Thyroid gland (tissue), 4 donors: ENCODE data around the gene KDF1.

Experiments used
- CTCF ChIP-seq, 6 experiments: fragments of 200-600 bp in 3 of 6; fragments of 450-650 bp in 3 of 6; sonication (generic) in 3 of 6; IDR thresholded peaks; one replicate each; pipeline ENCODE4 v1.5.1; 2016 to 2019; ENCODE audit warnings: antibody characterized with exemption in 6 of 6, mild to moderate bottlenecking in 2 of 6, inconsistent platforms in 1 of 6, moderate library complexity in 1 of 6
- POLR2A ChIP-seq, 2 donors: fragments of 450-650 bp; IDR thresholded peaks; one replicate each; pipeline ENCODE4 v1.6.1; 2017; ENCODE audit warnings: antibody characterized with exemption in 2 of 2, mild to moderate bottlenecking in 2 of 2, moderate library complexity in 1 of 2

DNA sequence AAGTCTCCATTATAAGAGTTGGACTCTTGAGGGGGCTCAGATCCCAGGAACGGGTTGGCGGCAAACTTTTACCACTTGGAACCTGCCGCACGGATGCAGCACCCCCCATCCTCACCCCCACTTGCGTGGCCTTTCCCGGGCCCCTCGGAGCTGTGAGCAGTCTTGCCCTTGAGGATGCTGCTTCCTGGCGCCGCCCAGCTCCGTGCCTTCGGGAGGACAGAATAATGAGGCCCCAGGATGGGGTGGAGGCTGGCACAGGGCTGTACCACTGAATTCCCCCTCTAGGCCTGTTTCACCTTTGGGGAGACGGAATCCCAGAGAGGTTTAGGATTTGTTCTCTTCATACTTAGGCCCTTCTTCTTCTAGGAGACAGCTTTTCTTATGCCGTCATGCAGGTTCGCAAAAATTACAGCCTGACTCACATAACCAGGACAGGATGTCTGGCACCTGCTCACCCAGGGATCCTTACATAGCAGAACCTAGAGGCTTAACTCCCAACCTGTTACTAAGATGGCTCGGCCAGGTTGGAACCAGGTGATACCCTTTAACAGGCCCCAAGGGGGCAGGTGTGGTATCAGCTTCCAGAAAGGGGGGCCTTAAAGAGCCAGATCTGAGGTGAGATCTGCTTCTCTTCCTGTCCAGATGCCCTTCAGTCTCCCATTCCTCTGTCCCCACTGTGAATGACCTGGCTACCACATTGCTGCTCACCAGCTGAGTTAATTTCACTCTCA lies 34.7 kb upstream of the KDF1 start:
- TF ChIP-seq CTCF (IDR thresholded peaks at IDR 0.05): no peak
- TF ChIP-seq POLR2A (IDR thresholded peaks at IDR 0.05): no peak
